ENCODE results near the gene ERC2. TPM values are rescaled to one million over a fixed set of nuclear protein-coding genes. Genes with fewer than 3 reads are reported as not detected.

Gene ERC2
- total RNA-seq, 1 experiment from 2014 or later = not detected

DNA sequence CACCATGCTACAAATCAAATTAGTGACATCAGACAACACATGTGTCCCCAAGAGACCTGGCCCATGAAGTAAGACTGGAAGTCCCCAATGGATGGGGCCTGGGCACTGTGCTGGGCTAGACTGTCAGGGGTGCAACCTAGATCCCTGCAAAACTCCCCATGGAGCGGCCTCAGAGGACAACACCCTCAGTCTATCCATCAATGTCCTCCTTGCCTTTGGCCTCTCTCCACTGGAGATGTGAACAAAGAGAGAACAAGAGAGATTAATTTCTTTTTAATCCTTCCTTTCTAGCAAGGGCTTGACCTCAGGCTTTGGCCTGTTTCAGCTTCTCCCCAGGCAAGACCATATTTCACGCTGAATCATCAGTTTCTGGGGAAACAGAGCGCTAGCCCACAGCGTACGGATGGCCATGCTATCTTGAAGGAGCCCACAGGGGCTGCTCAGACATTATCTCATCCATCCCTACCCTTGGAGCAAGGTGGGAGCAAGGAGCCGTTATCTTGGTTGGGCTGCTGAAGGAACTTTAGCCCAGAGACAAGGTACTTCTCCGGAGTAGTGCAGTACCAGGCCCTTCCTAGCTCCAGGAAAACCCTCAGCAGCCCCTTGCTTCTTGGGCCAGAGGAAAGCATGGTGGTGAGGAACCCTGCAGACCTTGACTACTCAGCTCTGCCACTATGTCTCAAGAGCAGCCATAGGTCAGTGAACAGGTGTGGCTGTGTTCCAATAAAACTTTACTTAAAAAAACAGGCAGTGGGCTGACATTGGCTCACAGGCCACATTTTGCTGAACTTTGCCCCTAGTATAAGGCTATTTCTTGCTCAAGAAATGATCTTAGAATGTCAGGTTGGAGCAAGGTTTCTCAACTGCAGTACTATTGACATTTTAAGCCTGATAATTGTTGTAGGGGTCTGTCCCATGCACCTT is 908.5 kb downstream of the ERC2 start:
- no peak for DNase-seq (ENCODE audit: low spot score)

DNA sequence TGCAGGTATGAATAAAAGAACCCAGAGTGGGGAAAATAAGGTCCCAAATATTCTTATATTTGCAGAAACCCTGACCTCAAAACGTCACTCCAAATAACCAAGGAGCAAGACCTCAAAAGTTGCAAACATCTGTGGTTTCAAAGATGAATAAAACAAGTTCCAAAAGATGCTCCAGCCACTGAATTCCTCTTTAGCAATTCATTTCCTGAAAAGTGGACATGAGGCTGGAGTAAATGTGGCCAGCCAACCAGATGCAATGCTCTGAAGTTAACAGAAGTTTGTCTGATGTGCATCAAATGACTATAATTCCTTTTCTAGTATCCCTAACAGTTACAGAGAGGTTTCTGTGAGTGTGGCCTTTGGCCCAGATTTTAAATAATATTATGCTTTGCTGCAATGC is 910.0 kb downstream of the ERC2 start:
- no peak for DNase-seq (ENCODE audit: low spot score)

DNA sequence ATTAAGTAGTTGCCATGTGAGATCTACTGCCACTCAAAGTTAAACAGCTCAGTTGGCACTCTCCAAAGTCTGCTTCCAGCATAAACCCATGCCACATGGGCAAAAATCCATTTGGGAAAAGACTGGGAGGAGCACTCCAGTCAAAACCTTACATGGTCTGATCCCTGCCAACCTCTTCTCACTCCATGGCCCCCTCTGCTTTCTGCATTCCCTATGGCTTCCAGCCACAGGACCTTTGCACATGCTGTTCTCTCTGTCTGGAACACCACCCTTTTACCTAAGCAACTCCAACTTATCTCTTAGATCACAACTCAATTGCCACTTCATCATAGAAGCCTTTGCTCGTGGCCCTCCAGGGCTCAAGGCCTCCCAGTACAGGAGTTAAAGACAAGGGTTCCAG is 910.7 kb downstream of the ERC2 start:
- DNase-seq (ENCODE audit: low spot score) = no peak

DNA sequence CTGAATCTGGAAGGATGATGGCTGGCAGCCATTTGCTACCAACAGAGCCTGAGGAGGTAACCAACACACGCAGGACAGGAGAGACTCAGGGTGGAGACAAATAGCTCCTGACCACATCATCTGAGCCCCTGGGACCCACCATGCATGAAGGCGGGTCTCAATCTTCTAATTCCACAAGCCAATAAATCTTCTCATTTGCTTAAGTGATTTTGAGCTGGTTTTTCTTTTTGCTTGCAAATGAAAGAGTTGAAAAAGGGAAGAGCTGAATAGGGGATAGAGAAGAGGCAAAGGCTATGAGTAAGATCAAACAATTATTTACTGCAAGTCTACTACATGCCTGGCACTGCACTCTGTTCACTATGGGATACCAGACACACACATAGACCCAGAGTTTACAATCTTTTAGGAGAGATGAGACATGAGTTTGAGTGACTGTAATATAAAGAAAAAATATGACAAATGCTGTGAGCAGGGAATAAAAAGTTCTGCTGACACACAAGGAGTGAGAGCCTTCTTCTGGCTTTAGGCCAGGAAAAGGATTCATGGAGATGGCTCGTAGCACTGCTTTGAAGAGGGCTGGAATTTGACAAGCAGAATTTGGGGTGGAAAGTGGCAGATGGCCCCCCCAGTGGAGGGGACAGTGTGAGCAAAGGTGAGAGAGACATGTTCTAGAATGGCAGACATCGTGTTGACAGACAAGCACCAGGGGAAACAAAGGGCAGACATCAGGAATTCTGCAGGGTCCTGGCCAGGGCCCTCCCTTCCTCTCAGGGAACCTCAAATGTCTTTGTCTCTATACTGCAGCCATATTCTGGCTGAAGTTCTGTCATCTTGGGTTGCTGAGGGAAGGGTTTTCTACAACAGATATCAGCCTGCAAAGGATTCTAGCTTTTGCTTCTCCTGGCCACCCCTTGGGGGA is 911.4 kb downstream of the ERC2 start:
- DNase-seq (ENCODE audit: low spot score) = no peak

DNA sequence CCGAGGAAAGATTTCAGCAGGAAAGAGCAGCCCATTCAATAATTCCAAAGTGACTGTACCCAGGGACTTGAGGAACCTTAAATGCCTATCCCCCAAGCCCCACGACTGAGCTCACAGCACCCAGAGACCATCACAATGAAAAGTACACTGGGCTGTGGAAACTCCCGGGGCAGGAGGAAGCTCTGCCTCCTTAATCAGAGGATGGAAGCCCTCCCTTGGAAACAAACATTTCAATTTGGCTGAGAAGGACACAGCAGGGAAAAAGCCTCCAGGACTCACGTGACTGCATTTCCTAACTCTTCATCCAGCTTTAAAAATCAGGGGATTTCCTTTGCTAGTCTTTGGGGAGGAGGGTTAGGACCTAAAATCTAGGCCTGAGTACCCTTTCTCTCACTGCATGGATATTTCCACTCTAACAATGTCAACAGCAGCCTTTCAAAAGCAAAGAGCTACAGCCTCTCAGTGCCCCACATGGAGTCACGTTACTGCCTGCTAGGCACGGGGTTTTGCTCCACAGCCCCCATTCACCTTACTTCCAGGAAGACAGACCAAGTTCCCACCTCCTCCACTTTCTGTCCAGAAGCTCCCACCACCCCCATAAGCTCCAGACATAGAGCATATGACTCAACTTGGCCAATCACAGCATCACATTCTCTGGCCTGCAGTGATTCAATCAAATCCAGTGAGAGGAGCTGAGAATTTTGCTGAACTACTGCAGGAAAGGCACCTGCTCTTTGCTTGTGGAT is 912.2 kb downstream of the ERC2 start:
- DNase-seq (ENCODE audit: low spot score) = no peak

DNA sequence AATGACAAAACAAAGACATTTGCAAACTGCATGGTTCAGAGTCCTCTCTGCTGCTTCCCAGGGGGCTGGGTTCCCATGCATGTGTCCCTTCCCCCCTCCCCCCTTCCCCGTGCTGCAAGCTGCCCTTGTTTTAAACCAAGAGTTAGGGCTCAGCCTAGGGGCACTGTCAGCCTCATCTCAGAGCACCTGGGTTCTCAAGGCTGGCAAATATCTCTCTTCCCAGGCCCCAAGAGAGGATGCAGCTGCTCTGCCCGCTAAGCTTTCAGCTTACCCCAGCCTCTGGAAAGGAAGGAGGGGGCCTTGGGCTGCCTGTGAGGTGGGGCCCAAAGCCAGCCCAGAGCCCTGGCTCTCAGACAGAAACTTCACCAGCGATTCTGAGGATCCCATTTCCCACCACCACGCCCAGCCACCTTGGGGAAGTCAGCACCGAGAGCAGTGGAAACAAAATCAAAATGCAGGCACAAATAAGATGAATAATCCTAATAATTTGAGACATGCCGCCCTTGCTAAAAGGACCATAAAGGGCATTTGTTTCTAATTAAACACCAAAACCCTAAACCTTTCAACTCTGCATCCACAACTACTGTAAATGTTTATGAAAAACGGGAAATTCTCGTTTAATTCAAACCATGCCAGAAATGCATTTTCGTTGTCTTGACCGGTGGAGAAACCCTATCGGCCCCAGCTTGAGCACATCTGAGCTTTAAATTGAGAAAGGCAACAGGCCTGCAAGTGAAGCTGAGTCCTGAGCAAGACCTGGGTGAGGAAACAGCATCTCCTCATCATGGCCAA is 913.4 kb downstream of the ERC2 start:
- no peak for DNase-seq (ENCODE audit: low spot score)

DNA sequence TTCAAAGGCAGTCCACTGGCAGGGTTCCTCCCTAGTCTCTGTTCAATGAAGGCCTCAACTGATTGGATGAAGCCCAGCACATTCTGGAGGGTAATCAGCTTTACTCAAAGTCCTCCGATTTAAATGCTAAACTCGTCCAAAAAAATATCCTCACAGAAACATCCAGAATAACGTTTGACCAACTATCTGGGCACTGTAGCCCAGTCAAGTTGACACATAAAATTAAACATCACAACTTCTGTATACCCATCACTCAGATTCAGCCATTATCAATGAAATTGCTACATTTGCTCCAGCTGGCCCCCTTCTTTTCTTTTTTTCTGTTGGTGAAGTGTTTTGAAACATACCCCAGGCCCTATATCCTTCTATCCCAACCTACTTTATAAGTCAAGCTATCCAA is 916.6 kb downstream of the ERC2 start:
- DNase-seq (ENCODE audit: low spot score) = no peak

DNA sequence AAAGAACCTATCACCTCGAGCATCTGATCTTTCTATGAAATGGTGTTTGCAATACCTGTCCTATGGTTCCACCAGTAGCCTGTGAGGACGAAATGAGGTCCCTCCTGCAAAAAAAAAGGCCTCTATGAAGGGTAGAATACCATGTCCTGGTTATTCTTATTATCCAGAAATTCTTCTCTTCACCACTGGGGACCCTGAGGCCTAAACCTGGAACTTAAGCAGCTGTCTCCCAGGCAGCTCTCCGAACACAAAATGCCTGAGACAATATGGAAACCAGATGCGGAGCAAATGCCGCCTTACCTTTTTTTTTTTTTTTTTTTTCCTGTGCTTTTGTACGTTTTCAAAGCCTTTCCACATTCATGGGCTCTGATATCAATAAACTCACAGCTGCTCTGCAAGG is 919.1 kb downstream of the ERC2 start:
- no peak for DNase-seq (ENCODE audit: low spot score)

DNA sequence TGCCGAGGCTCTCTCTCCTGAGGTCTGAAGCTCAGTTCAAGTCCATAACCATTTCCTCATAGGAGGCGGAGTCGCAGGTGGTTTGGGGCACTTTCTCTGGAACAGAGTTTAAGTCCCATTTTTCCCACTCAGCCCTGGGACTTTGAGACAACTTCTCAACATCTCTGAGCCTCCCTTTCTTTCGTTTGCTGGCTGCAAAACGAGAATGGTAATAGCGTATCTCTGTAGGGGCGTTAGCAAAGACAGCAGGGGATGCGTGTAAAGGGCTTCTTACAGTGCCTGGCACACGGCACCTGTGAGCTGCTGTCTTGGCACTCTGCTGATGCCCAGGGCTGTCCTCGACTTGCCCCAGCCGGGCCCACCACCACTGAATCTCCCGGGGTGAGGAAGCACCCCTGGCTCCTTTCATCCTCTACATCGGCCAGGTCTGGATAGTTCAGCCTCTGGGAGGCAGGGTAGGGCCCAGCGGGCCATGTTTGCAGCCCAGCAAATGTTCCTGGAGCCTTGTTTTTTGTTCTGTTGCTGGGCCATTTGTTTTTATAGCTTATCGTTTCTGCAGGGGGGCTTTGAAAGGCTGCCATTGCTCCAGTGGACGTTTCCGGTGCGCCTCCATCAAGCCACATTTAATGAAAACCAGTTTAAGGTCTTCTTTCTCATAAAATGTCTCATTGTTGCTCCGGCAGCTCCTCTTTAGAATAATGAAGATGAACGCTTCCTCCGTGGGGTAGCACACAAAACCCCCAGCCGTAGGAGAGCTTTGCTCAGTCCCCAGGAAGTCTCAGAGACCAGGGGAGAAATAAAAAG is 921.2 kb downstream of the ERC2 start:
- DNase-seq (ENCODE audit: low spot score) = no peak

DNA sequence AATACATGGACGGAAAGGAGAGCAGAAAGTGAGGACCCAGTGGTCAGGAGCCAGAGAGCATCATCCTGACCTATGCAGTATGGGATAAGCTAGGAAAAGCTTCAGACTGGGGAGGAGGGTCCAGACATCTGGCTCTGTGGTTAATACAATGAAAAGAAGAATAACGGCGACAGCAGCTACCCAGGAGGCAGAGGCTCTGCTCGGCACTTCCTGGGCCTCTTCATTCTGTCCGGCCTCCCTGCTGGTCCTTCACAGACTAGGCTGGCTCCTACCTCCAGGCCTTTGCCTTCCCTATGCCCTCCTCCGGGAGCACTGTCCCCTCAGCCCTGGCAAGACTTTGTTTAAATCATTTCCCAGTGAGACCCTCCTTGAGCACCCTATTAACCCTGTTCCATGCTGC is 922.3 kb downstream of the ERC2 start:
- DNase-seq (ENCODE audit: low spot score) = no peak

DNA sequence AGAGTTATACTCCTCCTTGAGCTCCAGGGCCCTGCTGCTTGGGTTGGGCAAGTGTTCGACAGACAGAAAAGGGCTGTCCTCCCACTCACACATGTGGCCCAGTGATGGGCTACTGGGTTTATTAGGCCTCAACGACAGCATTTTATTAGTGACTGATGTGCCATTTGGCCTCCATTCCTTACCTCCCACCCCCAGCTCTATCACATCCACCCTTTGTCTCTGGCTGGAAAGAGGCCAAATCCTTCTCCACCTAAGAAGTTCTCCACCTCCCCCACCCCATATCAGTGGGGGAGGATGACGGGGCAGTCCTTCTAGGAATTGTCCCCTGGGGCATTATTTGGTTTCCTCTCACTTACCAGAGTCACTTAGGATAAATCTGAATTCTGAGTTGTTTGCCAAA is 924.0 kb downstream of the ERC2 start:
- DNase-seq (ENCODE audit: low spot score) = no peak

DNA sequence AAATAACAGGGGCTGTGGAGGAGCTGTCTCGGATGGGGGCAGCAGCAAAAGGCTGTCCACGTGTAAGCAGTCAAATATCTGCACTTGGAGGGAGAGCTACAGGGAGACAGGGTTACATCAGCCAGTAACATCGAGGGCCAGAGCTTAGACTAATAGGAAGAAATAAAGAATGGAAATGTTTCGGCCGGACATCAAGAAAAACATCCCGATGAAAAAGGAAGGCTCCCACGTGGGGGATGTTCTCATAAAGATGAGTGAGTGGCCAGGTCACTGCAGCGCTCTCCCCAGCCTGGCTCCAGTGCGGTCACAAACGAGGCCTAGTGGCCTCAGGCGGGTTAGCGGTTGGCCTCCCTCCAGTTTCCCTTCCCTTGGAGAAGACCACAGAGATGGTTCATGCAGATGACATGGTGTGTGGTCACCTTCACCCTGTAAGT is 925.1 kb downstream of the ERC2 start:
- DNase-seq (ENCODE audit: low spot score) = no peak

DNA sequence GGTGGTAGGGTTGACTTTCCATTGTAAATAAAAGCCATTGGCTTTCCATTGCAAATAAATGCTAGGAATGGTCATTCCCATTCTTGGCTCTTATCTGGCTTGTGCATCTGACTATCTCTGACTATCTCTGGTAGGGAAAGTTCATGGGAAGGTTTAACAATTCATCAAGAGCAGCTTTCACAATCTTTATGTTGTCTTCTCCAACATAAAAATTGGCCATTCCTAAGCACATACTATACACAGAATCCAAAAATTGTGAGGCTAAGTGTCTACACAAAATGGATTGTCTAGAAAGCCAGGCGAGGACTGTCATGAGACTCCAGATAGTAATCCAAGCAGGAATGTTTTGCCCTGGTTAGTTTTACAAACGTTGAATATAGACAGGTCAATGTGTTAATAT is 926.8 kb downstream of the ERC2 start:
- no peak for DNase-seq (ENCODE audit: low spot score)

DNA sequence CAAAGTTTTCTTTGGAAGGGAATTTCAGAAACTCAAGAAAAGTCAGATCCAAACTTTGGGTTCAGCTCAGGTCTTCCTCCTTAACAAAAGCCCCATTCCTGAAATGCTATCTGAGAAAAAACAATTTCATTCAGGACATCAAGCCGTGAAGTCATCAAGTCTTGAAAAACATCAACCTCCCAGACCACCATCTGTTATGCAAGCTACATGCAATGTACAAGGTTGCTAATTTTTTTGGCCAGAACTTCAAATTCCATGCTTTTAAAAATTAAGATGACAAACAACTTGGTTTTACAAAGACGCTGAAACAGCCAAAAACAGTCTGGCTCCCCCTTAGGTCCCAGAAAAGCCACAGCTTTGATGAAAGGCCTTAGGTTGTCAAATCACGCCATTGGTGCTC is 927.3 kb downstream of the ERC2 start:
- DNase-seq (ENCODE audit: low spot score) = no peak

DNA sequence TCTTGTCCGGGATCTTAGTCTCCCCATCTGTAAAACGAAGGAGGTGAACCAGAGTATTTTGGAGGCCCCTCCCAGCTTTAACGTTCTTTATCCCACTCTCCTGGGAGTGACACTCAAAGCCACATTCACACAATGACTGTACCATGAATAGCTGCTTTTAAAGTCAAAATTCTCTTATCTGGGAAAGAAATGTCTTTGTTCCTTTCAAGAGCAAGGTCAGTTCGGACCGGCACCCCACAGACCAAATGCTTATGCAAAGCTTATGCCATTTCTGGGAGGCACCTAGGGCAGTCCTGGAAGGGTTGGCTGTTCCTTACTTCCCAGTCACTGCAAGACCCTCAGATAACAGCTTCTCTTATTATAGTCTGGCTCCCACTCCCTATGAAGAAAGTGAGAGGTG is 927.7 kb downstream of the ERC2 start:
- no peak for DNase-seq (ENCODE audit: low spot score)

DNA sequence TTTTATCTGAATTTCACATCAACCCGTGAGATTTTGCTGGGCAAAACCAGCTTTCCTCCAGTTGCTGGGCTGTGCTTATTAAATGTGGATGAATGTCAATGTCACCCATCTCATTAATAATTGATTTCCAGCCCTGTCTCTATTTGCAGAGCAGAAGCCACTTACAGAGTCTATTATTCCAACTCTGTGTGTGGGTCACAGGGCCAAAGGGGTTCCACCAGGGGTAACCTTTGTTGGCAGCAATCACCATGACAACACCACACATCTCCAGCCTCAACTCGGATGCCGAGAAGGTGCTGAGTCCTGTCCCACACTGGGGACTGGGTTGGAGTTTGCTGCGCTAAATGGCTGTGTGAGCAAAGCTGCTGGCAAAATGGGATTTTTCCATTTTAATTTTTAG is 930.1 kb downstream of the ERC2 start:
- DNase-seq (ENCODE audit: low spot score) = no peak

DNA sequence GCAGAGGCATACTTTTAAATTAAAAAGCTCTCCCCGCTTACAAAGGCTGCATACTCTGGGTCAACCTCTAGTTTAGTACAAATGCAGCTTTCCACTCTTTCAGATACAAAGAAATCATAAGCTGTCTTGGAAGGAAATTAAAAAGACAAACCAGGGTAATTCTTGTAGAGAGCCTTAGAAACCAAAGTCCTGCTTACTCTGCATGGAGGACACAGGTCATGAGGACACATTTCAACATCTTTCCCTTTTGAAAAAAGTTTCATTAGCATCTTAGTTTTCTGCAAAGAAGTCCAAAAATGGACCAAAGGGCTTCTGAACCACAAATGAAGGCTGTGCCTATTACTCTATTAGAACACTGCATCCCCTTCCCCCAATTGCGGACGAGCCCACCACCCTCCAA is 930.7 kb downstream of the ERC2 start:
- DNase-seq (ENCODE audit: low spot score) = no peak

DNA sequence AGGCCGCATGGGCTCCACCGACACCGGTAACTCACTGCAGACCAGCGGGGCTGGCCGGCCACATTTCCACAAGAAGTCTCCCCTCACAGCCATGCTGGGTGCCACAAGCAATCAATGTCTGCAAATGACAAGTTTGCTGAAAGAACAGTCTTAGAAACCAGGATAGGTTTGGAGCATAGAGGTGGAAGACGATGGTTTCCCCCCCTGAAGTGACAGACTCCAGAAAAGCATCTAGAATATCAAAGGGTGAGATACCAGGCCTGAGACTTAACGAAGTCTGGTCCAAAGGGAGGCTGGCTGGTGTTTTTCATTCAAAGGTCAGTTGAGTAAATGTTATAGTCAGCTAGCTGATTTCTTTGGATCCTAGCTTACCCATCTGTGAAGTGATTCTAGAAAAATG is 931.1 kb downstream of the ERC2 start:
- no peak for DNase-seq (ENCODE audit: low spot score)

DNA sequence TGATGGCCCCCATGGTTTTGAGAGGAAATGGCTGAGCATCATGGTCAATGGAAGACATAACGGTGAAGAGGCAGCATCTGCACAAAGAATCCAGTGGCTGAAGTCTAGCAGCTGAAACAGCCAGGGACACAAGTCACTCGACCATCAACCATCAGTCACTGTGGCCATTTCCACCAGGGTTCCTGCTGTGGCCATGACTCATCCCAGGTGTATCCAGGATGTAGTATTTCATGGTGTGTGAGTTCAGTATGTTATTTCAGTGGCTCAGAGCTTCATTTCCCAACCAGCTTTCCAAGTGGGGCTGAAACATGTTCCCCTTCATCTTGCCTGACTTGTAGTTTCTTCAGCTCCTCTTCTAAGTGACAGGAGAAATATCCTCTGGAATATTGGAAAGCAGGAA is 933.4 kb downstream of the ERC2 start:
- no peak for DNase-seq (ENCODE audit: low spot score)

DNA sequence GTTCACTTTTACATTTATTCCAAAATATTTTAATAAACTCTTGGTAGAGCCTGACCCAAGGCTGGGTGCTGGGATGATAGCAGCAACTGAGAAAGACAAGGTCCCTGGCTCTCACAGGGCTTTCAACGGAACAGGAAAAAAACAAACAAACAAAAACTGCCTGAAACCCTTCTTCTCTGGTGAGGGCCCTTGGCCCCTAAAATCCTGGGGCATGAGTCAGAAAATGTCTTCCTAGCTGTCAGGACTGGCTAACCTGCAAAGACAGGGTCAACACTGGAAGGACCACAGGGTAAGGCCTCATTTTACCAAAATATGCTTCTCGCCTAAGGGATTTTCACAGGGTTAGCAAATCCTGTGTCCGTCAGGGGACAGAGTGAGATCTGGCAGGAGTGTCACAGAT is 935.5 kb downstream of the ERC2 start:
- DNase-seq (ENCODE audit: low spot score) = no peak
